ENCODE data around the gene SMIM44.

- no peak for TF ChIP-seq POLR2A (IDR thresholded peaks at IDR 0.05; ENCODE audit: low read depth, low read length)
- no peak for TF ChIP-seq POLR2AphosphoS5 (IDR thresholded peaks at IDR 0.05; ENCODE audit: low read depth, low read length)
- no peak for TF ChIP-seq TAF1 (IDR thresholded peaks at IDR 0.05; ENCODE audit: borderline replicate concordance, low read depth, low read length)
Measured at GRCh38 chr19:3448616-3449334, 34.5 kb downstream of the SMIM44 start.
